Hepatocyte (in vitro differentiated cells): Measurements from ENCODE around the gene AMMECR1L.

Source experiments
- EZH2 ChIP-seq: fragments of 200-600 bp; sonication (generic); IDR thresholded peaks from 2 replicates; pipeline ENCODE4 v1.6.1; 2016; ENCODE audit warnings: antibody characterized with exemption, mild to moderate bottlenecking, borderline replicate concordance
- EZH2phosphoT487 ChIP-seq: fragments of 200-600 bp; sonication (generic); IDR thresholded peaks from one replicate; pipeline ENCODE4 v1.6.1; 2018; ENCODE audit warnings: antibody characterized with exemption, mild to moderate bottlenecking, low read depth, moderate library complexity; ENCODE audit not compliant: unreplicated experiment, severe bottlenecking
- TF ChIP-seq, protein P1 (sequence below): fragments of 200-600 bp; sonication (generic); IDR thresholded peaks from 2 replicates; pipeline ENCODE4 v1.5.1; 2016; ENCODE audit warnings: antibody characterized with exemption, mild to moderate bottlenecking; ENCODE audit not compliant: poor library complexity

DNA sequence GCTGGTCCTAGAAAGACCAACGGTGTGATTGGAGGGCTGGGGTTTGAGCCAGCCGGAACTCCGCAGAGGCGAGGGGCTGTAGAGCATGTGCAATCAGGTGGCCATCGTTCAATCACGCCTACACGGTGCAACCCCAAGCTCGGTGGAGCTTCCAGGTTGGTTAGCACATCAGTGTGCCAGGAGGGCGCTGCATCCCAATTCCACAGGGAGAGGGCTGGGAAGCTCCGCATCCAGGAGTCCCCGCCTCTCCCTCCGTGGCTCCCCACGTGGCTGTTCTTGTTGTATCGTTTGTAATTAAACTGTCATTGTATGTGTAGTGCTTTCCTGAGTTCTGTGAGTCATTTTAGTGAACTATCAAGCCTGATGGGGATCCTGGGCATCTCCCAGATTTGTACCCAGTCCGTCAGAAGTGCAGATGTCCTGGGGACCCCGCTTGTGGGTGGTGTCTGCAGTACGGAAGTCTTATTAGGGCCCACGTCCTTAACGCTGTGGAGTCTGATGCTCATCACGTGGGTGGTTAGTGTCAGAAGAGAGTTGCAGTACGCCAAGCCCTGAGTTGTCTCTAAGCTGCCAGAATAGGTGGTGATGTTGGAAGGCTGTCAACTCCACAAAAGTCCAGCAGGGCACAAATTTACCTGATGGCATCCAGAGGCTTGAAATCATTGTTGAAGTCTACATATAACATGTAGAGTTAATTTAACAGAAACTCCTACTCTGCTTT, 20.6 kb upstream of the AMMECR1L start:
- TF ChIP-seq, protein P1, sequence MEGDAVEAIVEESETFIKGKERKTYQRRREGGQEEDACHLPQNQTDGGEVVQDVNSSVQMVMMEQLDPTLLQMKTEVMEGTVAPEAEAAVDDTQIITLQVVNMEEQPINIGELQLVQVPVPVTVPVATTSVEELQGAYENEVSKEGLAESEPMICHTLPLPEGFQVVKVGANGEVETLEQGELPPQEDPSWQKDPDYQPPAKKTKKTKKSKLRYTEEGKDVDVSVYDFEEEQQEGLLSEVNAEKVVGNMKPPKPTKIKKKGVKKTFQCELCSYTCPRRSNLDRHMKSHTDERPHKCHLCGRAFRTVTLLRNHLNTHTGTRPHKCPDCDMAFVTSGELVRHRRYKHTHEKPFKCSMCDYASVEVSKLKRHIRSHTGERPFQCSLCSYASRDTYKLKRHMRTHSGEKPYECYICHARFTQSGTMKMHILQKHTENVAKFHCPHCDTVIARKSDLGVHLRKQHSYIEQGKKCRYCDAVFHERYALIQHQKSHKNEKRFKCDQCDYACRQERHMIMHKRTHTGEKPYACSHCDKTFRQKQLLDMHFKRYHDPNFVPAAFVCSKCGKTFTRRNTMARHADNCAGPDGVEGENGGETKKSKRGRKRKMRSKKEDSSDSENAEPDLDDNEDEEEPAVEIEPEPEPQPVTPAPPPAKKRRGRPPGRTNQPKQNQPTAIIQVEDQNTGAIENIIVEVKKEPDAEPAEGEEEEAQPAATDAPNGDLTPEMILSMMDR = no peak
- TF ChIP-seq EZH2phosphoT487 (no peak), EZH2 (no peak)
